Left ventricle myocardium inferior (tissue), 1 donor: ENCODE data around the gene LKAAEAR1. TPM values are rescaled to one million over a fixed set of nuclear protein-coding genes. Genes with fewer than 3 reads are reported as not detected.

Experiments used
- DNase-seq: peaks from one replicate; pipeline ENCODE4 v3.0.0-alpha.2; 2020
- H3K27ac ChIP-seq: fragments of 200-600 bp; replicated peaks from 2 replicates; pipeline ENCODE4 v1.8.0; 2021
- H3K27me3 ChIP-seq: fragments of 200-600 bp; 2 replicates; pipeline ENCODE4 v1.8.0; 2021; ENCODE audit warnings: low read depth
- H3K36me3 ChIP-seq: fragments of 200-600 bp; 2 replicates; pipeline ENCODE4 v1.8.0; 2021
- H3K4me1 ChIP-seq: fragments of 200-600 bp; 2 replicates; pipeline ENCODE4 v1.8.0; 2021
- H3K4me3 ChIP-seq: fragments of 200-600 bp; 2 replicates; pipeline ENCODE4 v1.8.0; 2021; ENCODE audit warnings: mild to moderate bottlenecking, moderate library complexity
- H3K9me3 ChIP-seq: fragments of 200-600 bp; replicated peaks from 2 replicates; pipeline ENCODE4 v1.8.0; 2021
- CTCF ChIP-seq: fragments of 200-600 bp; IDR thresholded peaks from 2 replicates; pipeline ENCODE4 v1.8.0; 2021; ENCODE audit warnings: antibody characterized with exemption, mild to moderate bottlenecking, borderline replicate concordance
- intact Hi-C: fragments of 100-400 bp; cut with micrococcal nuclease; formaldehyde crosslinking; loops from one replicate; pipeline ENCODE4 v1.11.0; 2022
- total RNA-seq: library from RNA; stranded (reverse); fragmentation: NEBNext Ultra II Directional; extraction: Animal tissue kit (Norgen Biotek cat#: 25700); gene quantifications from one replicate; pipeline ENCODE4 v1.2.1, GENCODE V29; 2021
- donor health status: DM: no; HTN: yes; CAD: no; lungs with severe emphysema.

The LKAAEAR1 gene
- total RNA-seq, 1 donor from 2014 or later: not detected

- H3K4me1 ChIP-seq: peaks cover 45% of the 10 kb centered on the region
- intact Hi-C loops: no loop called here
- peak overlapping the region; percentile 91 for H3K27ac ChIP-seq
- H3K36me3 ChIP-seq: no peaks in the 10 kb centered on the region
- DNase-seq: no peak
- peak overlapping the region; percentile 98 for H3K4me3 ChIP-seq
- no peaks in the 10 kb centered on the region for H3K9me3 ChIP-seq
- no peak for TF ChIP-seq CTCF
- H3K27me3 ChIP-seq: peaks cover 4% of the 10 kb centered on the region
These were observed 22.0 kb downstream of the LKAAEAR1 start for GRCh38 chr20:64062276-64062595.

- no peak overlapping the region for H3K4me3 ChIP-seq
- H3K36me3 ChIP-seq: no peaks in the 10 kb centered on the region
- TF ChIP-seq CTCF: no peak
- no peak overlapping the region for H3K27ac ChIP-seq
- H3K9me3 ChIP-seq: no peaks in the 10 kb centered on the region
- H3K27me3 ChIP-seq: peaks cover 41% of the 10 kb centered on the region
- intact Hi-C loops: no loop called here
- H3K4me1 ChIP-seq: peaks cover 53% of the 10 kb centered on the region
- DNase-seq: no peak
These were observed 25.7 kb downstream of the LKAAEAR1 start for GRCh38 chr20:64058536-64058935.

- H3K4me1 ChIP-seq: peaks cover 55% of the 10 kb centered on the region
These were observed 26.3 kb downstream of the LKAAEAR1 start for GRCh38 chr20:64057628-64058498.

GRCh38 chr20:64056889-64057627, 27.1 kb downstream of the LKAAEAR1 start:
- Histone ChIP-seq H3K4me1 (peaks cover 55% of the 10 kb centered on the region), H3K36me3 (no peaks in the 10 kb centered on the region), H3K9me3 (no peaks in the 10 kb centered on the region), H3K27me3 (peaks cover 53% of the 10 kb centered on the region), H3K27ac (peak overlapping the region; percentile 94), H3K4me3 (peak overlapping the region; percentile 56)
- intact Hi-C loops: no loop called here
- no peak for TF ChIP-seq CTCF
- no peak for DNase-seq

More at GRCh38 chr20:64057628-64058498, 26.3 kb downstream of the LKAAEAR1 start:
- TF ChIP-seq CTCF: peak; percentile 89
- H3K36me3 ChIP-seq: no peaks in the 10 kb centered on the region
- peaks cover 45% of the 10 kb centered on the region for H3K27me3 ChIP-seq
- H3K4me3 ChIP-seq: peak overlapping the region; percentile 56
- intact Hi-C loops: no loop called here
- peak; percentile 75 for DNase-seq
- no peaks in the 10 kb centered on the region for H3K9me3 ChIP-seq
- H3K27ac ChIP-seq: peak overlapping the region; percentile 94

GRCh38 chr20:64056639-64056888, 27.6 kb downstream of the LKAAEAR1 start:
- H3K9me3 ChIP-seq: no peaks in the 10 kb centered on the region
- intact Hi-C loops: no loop called here
- TF ChIP-seq CTCF: no peak
- H3K4me1 ChIP-seq: peaks cover 57% of the 10 kb centered on the region
- no peak for DNase-seq
- peak overlapping the region; percentile 94 for H3K27ac ChIP-seq
- no peaks in the 10 kb centered on the region for H3K36me3 ChIP-seq
- peak overlapping the region; percentile 56 for H3K4me3 ChIP-seq
- peaks cover 58% of the 10 kb centered on the region for H3K27me3 ChIP-seq
